Mesenchymal stem cell (in vitro differentiated cells and primary cell): Measurements from ENCODE around the gene LARGE2.

Experiments
- DNase-seq: peaks from one replicate; pipeline ENCODE4 v3.0.0-alpha.2; 2013
- H2AFZ ChIP-seq: one replicate; pipeline ENCODE4 v1.6.1; 2013; ENCODE audit warnings: low read depth, mild to moderate bottlenecking, control low read depth, inconsistent platforms, low read length, moderate library complexity
- H2AK5ac ChIP-seq: 2 replicates; pipeline ENCODE4 v1.6.1; 2013; ENCODE audit warnings: low read length, moderate library complexity, mild to moderate bottlenecking, inconsistent platforms; ENCODE audit not compliant: severe bottlenecking
- H2BK120ac ChIP-seq: one replicate; pipeline ENCODE4 v1.6.1; 2013; ENCODE audit warnings: low read depth, mild to moderate bottlenecking, inconsistent platforms, low read length, moderate library complexity
- H2BK12ac ChIP-seq, 2 experiments: one replicate each; pipeline ENCODE4 v1.6.1; 2013; ENCODE audit warnings: inconsistent platforms in 2 of 2, low read length in 2 of 2, mild to moderate bottlenecking in 2 of 2, moderate library complexity in 2 of 2, control low read depth in 1 of 2
- H2BK15ac ChIP-seq: one replicate; pipeline ENCODE4 v1.6.1; 2013; ENCODE audit warnings: mild to moderate bottlenecking, low read depth, inconsistent platforms; ENCODE audit not compliant: poor library complexity, severe bottlenecking
- H2BK5ac ChIP-seq: 2 replicates; pipeline ENCODE4 v1.6.1; 2013; ENCODE audit warnings: low read depth, mild to moderate bottlenecking, low read length, control low read depth, inconsistent platforms; ENCODE audit not compliant: poor library complexity, severe bottlenecking
- H3K14ac ChIP-seq, 2 experiments: one replicate each; pipeline ENCODE4 v1.6.1; 2013; ENCODE audit warnings: inconsistent platforms in 2 of 2, low read length in 2 of 2, control low read depth in 1 of 2, mild to moderate bottlenecking in 1 of 2, moderate library complexity in 1 of 2
- H3K18ac ChIP-seq, 2 experiments: one replicate each; pipeline ENCODE4 v1.6.1; 2013; ENCODE audit warnings: inconsistent platforms in 2 of 2, low read length in 2 of 2, control low read depth in 1 of 2, low read depth in 1 of 2, mild to moderate bottlenecking in 1 of 2
- H3K23ac ChIP-seq, 2 experiments: one replicate each; pipeline ENCODE4 v1.6.1; 2013; ENCODE audit warnings: inconsistent platforms in 2 of 2, low read length in 2 of 2, mild to moderate bottlenecking in 2 of 2, moderate library complexity in 2 of 2, control low read depth in 1 of 2
- H3K27ac ChIP-seq: 2 replicates; pipeline ENCODE4 v1.5.1; 2013; ENCODE audit warnings: mild to moderate bottlenecking, moderate library complexity, low read length, control low read depth, inconsistent platforms; ENCODE audit not compliant: poor library complexity, severe bottlenecking
- H3K27me3 ChIP-seq, 2 experiments: 2 replicates each; pipeline versions ENCODE4 v1.6.1 to v1.7.0; 2013; ENCODE audit warnings: low read length in 2 of 2, mild to moderate bottlenecking in 2 of 2, moderate library complexity in 2 of 2, control low read depth in 1 of 2, inconsistent platforms in 1 of 2; ENCODE audit not compliant: control insufficient read depth in 1 of 2, insufficient read depth in 1 of 2
- H3K36me3 ChIP-seq, 2 experiments: 2 replicates each; pipeline versions ENCODE4 v1.6.1 to v1.7.0; 2013; ENCODE audit warnings: low read length in 2 of 2, control low read depth in 1 of 2, inconsistent platforms in 1 of 2, low read depth in 1 of 2, mild to moderate bottlenecking in 1 of 2; ENCODE audit not compliant: insufficient read depth in 2 of 2, control insufficient read depth in 1 of 2
- H3K4ac ChIP-seq, 2 experiments: one replicate each; pipeline ENCODE4 v1.6.1; 2013; ENCODE audit warnings: inconsistent platforms in 2 of 2, low read length in 2 of 2, mild to moderate bottlenecking in 2 of 2, moderate library complexity in 2 of 2, control low read depth in 1 of 2, low read depth in 1 of 2
- H3K4me1 ChIP-seq: 2 replicates; pipeline ENCODE4 v1.6.1; 2013; ENCODE audit warnings: low read depth, low read length, control low read depth; ENCODE audit not compliant: control insufficient read depth, insufficient read depth
- H3K4me2 ChIP-seq: 2 replicates; pipeline ENCODE4 v1.6.1; 2013; ENCODE audit warnings: low read length, mild to moderate bottlenecking, inconsistent platforms; ENCODE audit not compliant: poor library complexity, severe bottlenecking
- H3K4me3 ChIP-seq, 2 experiments: 2 replicates each; pipeline versions ENCODE4 v1.5.1 to v1.7.0; 2013; ENCODE audit warnings: low read length in 2 of 2, mild to moderate bottlenecking in 2 of 2, control low read depth in 1 of 2, low read depth in 1 of 2; ENCODE audit not compliant: insufficient read depth in 1 of 2
- H3K79me1 ChIP-seq: replicated peaks from 2 replicates; pipeline ENCODE4 v1.6.1; 2013; ENCODE audit warnings: mild to moderate bottlenecking, control low read depth, low read length, inconsistent platforms; ENCODE audit not compliant: poor library complexity, severe bottlenecking
- H3K9ac ChIP-seq: 2 replicates; pipeline ENCODE4 v1.7.0; 2013; ENCODE audit warnings: mild to moderate bottlenecking, low read length, moderate library complexity
- H3K9me3 ChIP-seq: 2 replicates; pipeline ENCODE4 v1.7.0; 2013; ENCODE audit warnings: mild to moderate bottlenecking, low read length; ENCODE audit not compliant: control insufficient read depth
- H4K8ac ChIP-seq: one replicate; pipeline ENCODE4 v1.6.1; 2013; ENCODE audit warnings: inconsistent platforms, mild to moderate bottlenecking, low read length, moderate library complexity
- H4K91ac ChIP-seq: one replicate; pipeline ENCODE4 v1.6.1; 2013; ENCODE audit warnings: mild to moderate bottlenecking, low read length, inconsistent platforms
- WGBS: methylation state at CpG from one replicate; pipeline ENCODE4 v1.1.7; 2013; ENCODE audit warnings: mixed read lengths; 5-methylcytosine and 5-hydroxymethylcytosine counted together

The LARGE2 gene

GRCh38 chr11:45886816-45887520 is 35.5 kb upstream of the LARGE2 start:
- Histone ChIP-seq H2BK5ac (no peak overlapping the region), H3K23ac (no peak overlapping the region), H3K9me3 (no peaks in the 10 kb centered on the region), H3K4ac (no peak overlapping the region), H2BK120ac (no peak overlapping the region), H3K4me3 (no peak overlapping the region), H3K79me1 (no peaks in the 10 kb centered on the region), H3K4me2 (no peak overlapping the region), H2AFZ (no peak overlapping the region), H2BK12ac (no peak overlapping the region), H4K91ac (no peak overlapping the region), H3K9ac (no peak overlapping the region), H3K4me1 (peaks cover 14% of the 10 kb centered on the region), H2AK5ac (no peak overlapping the region), H3K18ac (no peak overlapping the region), H3K27ac (no peak overlapping the region), H4K8ac (no peak overlapping the region), H3K27me3 (peaks cover 24 to 44% of the 10 kb centered on the region in 2 experiments), H3K36me3 (peaks cover 17% of the 10 kb centered on the region in 2 experiments), H3K14ac (no peak overlapping the region), H2BK15ac (no peak overlapping the region)
- no peak for DNase-seq
- WGBS: 55% methylated on average over 2 of the region's 4 CpGs

GRCh38 chr11:45887587-45887986 is 34.9 kb upstream of the LARGE2 start:
- Histone ChIP-seq H3K27me3 (peaks cover 24 to 46% of the 10 kb centered on the region in 2 experiments), H3K14ac (no peak overlapping the region), H2BK5ac (no peak overlapping the region), H3K23ac (no peak overlapping the region), H3K4me3 (no peak overlapping the region), H3K9ac (no peak overlapping the region), H2AK5ac (no peak overlapping the region), H3K36me3 (peaks cover 10 to 11% of the 10 kb centered on the region in 2 experiments), H3K4me1 (peaks cover 10% of the 10 kb centered on the region), H3K9me3 (no peaks in the 10 kb centered on the region), H3K27ac (no peak overlapping the region), H3K79me1 (no peaks in the 10 kb centered on the region), H3K4me2 (no peak overlapping the region), H2BK15ac (no peak overlapping the region), H2BK12ac (peak overlapping the region in 1 of 2 experiments; percentile 37), H3K18ac (no peak overlapping the region), H4K8ac (no peak overlapping the region), H4K91ac (no peak overlapping the region), H2BK120ac (no peak overlapping the region), H3K4ac (no peak overlapping the region), H2AFZ (no peak overlapping the region)
- WGBS: 93% methylated on average over 10 of the region's 10 CpGs
- no peak for DNase-seq

- Histone ChIP-seq H2BK120ac (no peak overlapping the region), H3K14ac (no peak overlapping the region), H3K4me2 (no peak overlapping the region), H3K4me1 (peaks cover 10% of the 10 kb centered on the region), H2AFZ (no peak overlapping the region), H3K79me1 (no peaks in the 10 kb centered on the region), H2BK5ac (no peak overlapping the region), H4K91ac (no peak overlapping the region), H3K18ac (no peak overlapping the region), H2BK12ac (no peak overlapping the region), H4K8ac (no peak overlapping the region), H2BK15ac (no peak overlapping the region), H3K9me3 (no peaks in the 10 kb centered on the region), H3K27me3 (peaks cover 38 to 61% of the 10 kb centered on the region in 2 experiments), H3K4me3 (no peak overlapping the region), H3K36me3 (no peaks in the 10 kb centered on the region), H3K4ac (no peak overlapping the region), H3K23ac (no peak overlapping the region), H3K27ac (no peak overlapping the region), H3K9ac (no peak overlapping the region), H2AK5ac (no peak overlapping the region)
- WGBS: 76% methylated on average over 7 of the region's 8 CpGs
- DNase-seq: no peak
Measured at GRCh38 chr11:45889555-45889954, 32.9 kb upstream of the LARGE2 start.

DNA sequence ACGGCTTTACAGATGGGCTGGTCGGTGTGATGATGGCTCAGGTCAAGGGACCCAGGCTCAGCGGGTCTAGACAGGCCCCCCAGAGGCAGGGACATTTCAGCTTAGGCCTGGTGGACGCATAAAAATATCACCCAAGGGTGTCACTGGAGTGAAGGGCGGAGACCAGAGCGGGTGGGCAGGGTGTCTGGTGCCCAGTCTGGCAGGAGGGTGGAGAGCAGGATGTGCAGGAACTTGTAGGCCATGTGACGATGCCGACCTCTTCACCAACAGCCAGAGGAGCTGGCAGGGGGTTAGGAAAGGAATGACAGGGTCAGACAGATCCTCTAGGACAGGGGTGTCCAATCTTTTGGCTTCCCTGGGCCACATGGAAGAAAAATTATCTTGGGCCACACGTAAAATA is 32.5 kb upstream of the LARGE2 start:
- DNase-seq: no peak
- H2AK5ac ChIP-seq: no peak overlapping the region
- no peak overlapping the region for H3K23ac ChIP-seq
- H4K91ac ChIP-seq: no peak overlapping the region
- no peak overlapping the region for H3K4me3 ChIP-seq
- no peak overlapping the region for H3K4ac ChIP-seq
- peaks cover 41 to 65% of the 10 kb centered on the region in 2 experiments for H3K27me3 ChIP-seq
- no peak overlapping the region for H2BK5ac ChIP-seq
- H4K8ac ChIP-seq: no peak overlapping the region
- H3K36me3 ChIP-seq: no peaks in the 10 kb centered on the region
- no peaks in the 10 kb centered on the region for H3K9me3 ChIP-seq
- no peak overlapping the region for H3K4me2 ChIP-seq
- H2BK12ac ChIP-seq: no peak overlapping the region
- no peaks in the 10 kb centered on the region for H3K79me1 ChIP-seq
- H3K4me1 ChIP-seq: peaks cover 10% of the 10 kb centered on the region
- no peak overlapping the region for H2AFZ ChIP-seq
- no peak overlapping the region for H3K18ac ChIP-seq
- no peak overlapping the region for H3K14ac ChIP-seq
- WGBS: 92% methylated on average over 6 of the region's 9 CpGs
- H3K27ac ChIP-seq: no peak overlapping the region
- no peak overlapping the region for H2BK120ac ChIP-seq
- no peak overlapping the region for H2BK15ac ChIP-seq
- no peak overlapping the region for H3K9ac ChIP-seq
